GM12875 (cell line): ENCODE results near the gene ELL2.

Source experiments
- H3K4me3 ChIP-seq: one replicate; pipeline ENCODE4 v1.5.1; 2011; ENCODE audit warnings: low read depth, low read length, control low read depth
- TF ChIP-seq, protein P1 (sequence below): IDR thresholded peaks from 2 replicates; pipeline ENCODE4 v1.5.1; 2011; ENCODE audit warnings: low read depth, mild to moderate bottlenecking, control low read depth, inconsistent platforms, low read length, moderate library complexity, borderline replicate concordance; ENCODE audit not compliant: insufficient read depth

ELL2 gene

DNA sequence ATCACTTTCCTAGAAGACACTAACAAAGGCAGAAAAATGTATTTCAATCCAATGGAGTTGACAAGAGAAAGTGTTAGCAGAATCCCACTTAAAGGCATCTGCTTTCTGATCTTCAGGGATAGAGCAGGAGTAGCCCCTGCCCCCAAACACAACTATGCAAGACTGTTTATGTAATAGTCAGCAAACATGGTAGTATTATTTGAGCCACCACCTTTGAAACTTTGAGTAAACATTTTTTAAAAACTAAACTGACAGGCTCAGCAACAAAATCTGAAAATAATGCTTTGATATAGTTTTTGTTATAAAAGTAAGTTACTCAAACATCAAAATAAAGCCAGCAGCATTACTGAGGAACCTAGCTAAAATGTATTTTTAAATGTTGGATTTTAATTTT lies 4.8 kb downstream of the ELL2 start:
- H3K4me3 ChIP-seq: no peak overlapping the region
- TF ChIP-seq, protein P1, sequence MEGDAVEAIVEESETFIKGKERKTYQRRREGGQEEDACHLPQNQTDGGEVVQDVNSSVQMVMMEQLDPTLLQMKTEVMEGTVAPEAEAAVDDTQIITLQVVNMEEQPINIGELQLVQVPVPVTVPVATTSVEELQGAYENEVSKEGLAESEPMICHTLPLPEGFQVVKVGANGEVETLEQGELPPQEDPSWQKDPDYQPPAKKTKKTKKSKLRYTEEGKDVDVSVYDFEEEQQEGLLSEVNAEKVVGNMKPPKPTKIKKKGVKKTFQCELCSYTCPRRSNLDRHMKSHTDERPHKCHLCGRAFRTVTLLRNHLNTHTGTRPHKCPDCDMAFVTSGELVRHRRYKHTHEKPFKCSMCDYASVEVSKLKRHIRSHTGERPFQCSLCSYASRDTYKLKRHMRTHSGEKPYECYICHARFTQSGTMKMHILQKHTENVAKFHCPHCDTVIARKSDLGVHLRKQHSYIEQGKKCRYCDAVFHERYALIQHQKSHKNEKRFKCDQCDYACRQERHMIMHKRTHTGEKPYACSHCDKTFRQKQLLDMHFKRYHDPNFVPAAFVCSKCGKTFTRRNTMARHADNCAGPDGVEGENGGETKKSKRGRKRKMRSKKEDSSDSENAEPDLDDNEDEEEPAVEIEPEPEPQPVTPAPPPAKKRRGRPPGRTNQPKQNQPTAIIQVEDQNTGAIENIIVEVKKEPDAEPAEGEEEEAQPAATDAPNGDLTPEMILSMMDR: no peak

GRCh38 chr5:95956021-95956899 lies 5.4 kb downstream of the ELL2 start:
- no peak overlapping the region for H3K4me3 ChIP-seq
- TF ChIP-seq, protein P1: no peak

DNA sequence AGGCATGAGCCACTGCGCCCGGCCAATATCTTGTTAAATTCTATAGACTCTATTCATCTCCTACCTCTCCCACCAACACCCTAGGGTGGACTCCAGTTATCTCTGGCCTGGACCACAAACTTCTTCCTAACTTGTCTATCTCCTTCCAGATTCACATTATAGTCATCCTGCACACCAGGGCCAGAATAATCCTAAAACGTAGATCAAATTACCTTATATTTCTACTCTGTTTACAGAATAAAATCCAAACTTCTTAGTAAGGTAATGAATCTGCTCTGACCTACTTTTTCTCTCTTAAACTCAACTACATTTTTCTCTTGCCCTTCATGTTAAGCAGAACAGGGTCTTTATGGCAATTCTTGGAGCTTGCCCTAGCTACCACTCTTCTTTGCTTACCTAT lies 6.9 kb downstream of the ELL2 start:
- no peak overlapping the region for H3K4me3 ChIP-seq
- TF ChIP-seq, protein P1: no peak

GRCh38 chr5:95953021-95953702 lies 8.5 kb downstream of the ELL2 start:
- H3K4me3 ChIP-seq: no peak overlapping the region

DNA sequence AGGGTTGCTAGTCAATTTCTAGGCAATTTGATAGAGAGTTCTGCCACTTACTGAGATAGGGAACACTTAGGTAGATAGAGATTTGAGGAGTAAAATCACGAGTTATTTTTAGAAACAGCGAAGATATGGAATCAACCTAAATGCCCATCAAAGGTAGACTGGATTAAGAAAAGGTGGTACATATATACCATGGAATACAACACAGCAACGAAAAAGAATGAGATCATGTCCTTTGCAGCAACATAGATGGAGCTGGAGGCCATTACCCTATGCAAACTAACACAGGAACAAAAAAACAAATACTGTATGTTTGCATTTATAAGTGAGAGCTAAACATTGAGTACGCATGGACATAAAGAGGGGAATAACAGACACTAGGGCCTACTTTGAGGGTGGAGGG lies 9.7 kb downstream of the ELL2 start:
- TF ChIP-seq, protein P1: no peak
- H3K4me3 ChIP-seq: no peak overlapping the region

More at GRCh38 chr5:95953021-95953702, 8.5 kb downstream of the ELL2 start:
- TF ChIP-seq, protein P1: no peak

- no peak overlapping the region for H3K4me3 ChIP-seq
- TF ChIP-seq, protein P1: no peak
These were observed 11.8 kb downstream of the ELL2 start for GRCh38 chr5:95949810-95950209.
